Adrenal gland (tissue), 5 donors: ENCODE data around the gene BTBD19.

ENCODE experiments used
- POLR2A ChIP-seq, 2 donors: fragments of 450-650 bp; IDR thresholded peaks; one replicate each; pipeline ENCODE4 v1.6.1; 2017; ENCODE audit warnings: antibody characterized with exemption in 2 of 2, mild to moderate bottlenecking in 2 of 2, moderate library complexity in 1 of 2
- TF ChIP-seq, protein P1 (sequence below), 6 experiments: fragments of 450-650 bp in 4 of 6; fragments of 200-600 bp in 2 of 6; sonication (generic) in 1 of 6; IDR thresholded peaks; 1 replicate in 5 of 6; 2 replicates in 1 of 6; pipeline versions ENCODE4 v1.5.1 to v1.8.0; 2016 to 2021; ENCODE audit warnings: antibody characterized with exemption in 6 of 6, mild to moderate bottlenecking in 2 of 6, moderate library complexity in 1 of 6
- donor health status: DM: no; HTN: no; CAD: no.

DNA sequence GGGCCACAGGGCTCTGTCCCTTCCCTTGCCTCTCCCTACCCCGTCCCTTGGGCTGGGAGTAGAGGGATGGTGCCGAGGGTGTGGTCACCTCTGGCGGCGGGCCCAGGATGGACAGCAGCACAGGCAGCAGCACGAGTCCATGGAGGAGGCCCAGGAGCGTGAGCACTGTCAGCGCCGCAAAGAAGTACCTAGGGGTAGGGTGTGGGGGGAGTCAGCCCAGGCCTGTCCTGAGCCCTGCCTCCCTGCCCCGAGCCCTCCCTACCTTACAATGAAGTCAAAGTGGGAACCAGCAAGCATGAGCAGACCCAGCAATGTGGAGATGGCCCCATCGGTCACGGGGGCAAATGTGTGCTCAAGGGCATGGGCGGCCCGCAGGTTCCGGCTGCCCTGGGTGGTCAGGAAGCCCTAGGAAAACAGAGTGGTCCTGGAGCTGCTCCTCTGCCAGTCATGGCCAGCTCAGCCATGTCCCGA, 14.7 kb downstream of the BTBD19 start:
- TF ChIP-seq, protein P1, sequence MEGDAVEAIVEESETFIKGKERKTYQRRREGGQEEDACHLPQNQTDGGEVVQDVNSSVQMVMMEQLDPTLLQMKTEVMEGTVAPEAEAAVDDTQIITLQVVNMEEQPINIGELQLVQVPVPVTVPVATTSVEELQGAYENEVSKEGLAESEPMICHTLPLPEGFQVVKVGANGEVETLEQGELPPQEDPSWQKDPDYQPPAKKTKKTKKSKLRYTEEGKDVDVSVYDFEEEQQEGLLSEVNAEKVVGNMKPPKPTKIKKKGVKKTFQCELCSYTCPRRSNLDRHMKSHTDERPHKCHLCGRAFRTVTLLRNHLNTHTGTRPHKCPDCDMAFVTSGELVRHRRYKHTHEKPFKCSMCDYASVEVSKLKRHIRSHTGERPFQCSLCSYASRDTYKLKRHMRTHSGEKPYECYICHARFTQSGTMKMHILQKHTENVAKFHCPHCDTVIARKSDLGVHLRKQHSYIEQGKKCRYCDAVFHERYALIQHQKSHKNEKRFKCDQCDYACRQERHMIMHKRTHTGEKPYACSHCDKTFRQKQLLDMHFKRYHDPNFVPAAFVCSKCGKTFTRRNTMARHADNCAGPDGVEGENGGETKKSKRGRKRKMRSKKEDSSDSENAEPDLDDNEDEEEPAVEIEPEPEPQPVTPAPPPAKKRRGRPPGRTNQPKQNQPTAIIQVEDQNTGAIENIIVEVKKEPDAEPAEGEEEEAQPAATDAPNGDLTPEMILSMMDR (IDR thresholded peaks at IDR 0.05): no peak
- no peak for TF ChIP-seq POLR2A (IDR thresholded peaks at IDR 0.05)
